Measurements from ENCODE around the gene KIAA1671. TPM values are rescaled to one million over a fixed set of nuclear protein-coding genes. Genes with fewer than 3 reads are reported as not detected.

KIAA1671 gene
- total RNA-seq, 6 experiments from 2014 or later, result 1.3 to 5.0 (median 1.6) TPM

GRCh38 chr22:25147642-25147928, 195.1 kb downstream of the KIAA1671 start:
- peaks cover 25% of the 10 kb centered on the region for H3K9me3 Mint-ChIP-seq
- no peak overlapping the region for H3K4me3 Mint-ChIP-seq
- no peaks in the 10 kb centered on the region for H3K36me3 Mint-ChIP-seq (ENCODE audit: low read depth)
- H3K4me1 Mint-ChIP-seq (ENCODE audit: low read depth), result no peaks in the 10 kb centered on the region
- DNase-seq, result no peak
- no peak for TF ChIP-seq CTCF (IDR thresholded peaks at IDR 0.05)
- H3K27ac Mint-ChIP-seq, result no peak overlapping the region
- peaks cover 2% of the 10 kb centered on the region for H3K27me3 Mint-ChIP-seq (ENCODE audit: insufficient read depth)

GRCh38 chr22:25148149-25148691, 195.7 kb downstream of the KIAA1671 start:
- no peak overlapping the region for H3K27ac Mint-ChIP-seq
- no peak overlapping the region for H3K4me3 Mint-ChIP-seq

GRCh38 chr22:25149014-25149413, 196.5 kb downstream of the KIAA1671 start:
- no peaks in the 10 kb centered on the region for H3K4me1 Mint-ChIP-seq (ENCODE audit: low read depth)
- no peak for TF ChIP-seq CTCF (IDR thresholded peaks at IDR 0.05)
- no peak overlapping the region for H3K27ac Mint-ChIP-seq

More at GRCh38 chr22:25148149-25148691, 195.7 kb downstream of the KIAA1671 start:
- no peaks in the 10 kb centered on the region for H3K4me1 Mint-ChIP-seq (ENCODE audit: low read depth)
- no peaks in the 10 kb centered on the region for H3K36me3 Mint-ChIP-seq (ENCODE audit: low read depth)
- TF ChIP-seq CTCF (IDR thresholded peaks at IDR 0.05), result no peak
- no peak for DNase-seq
- H3K9me3 Mint-ChIP-seq, result peaks cover 30% of the 10 kb centered on the region
- H3K27me3 Mint-ChIP-seq (ENCODE audit: insufficient read depth), result peaks cover 2% of the 10 kb centered on the region

GRCh38 chr22:25153961-25154666, 201.6 kb downstream of the KIAA1671 start:
- no peak overlapping the region for H3K4me3 Mint-ChIP-seq
- H3K27ac Mint-ChIP-seq, result no peak overlapping the region
- TF ChIP-seq CTCF (IDR thresholded peaks at IDR 0.05), result no peak
- peak; percentile 11 for DNase-seq
- peaks cover 1% of the 10 kb centered on the region; the same call in 1 of the 2 replicates for H3K27me3 Mint-ChIP-seq (ENCODE audit: insufficient read depth)
- H3K9me3 Mint-ChIP-seq, result peaks cover 27% of the 10 kb centered on the region
- H3K4me1 Mint-ChIP-seq (ENCODE audit: low read depth), result no peaks in the 10 kb centered on the region
- H3K36me3 Mint-ChIP-seq (ENCODE audit: low read depth), result no peaks in the 10 kb centered on the region

More at GRCh38 chr22:25149014-25149413, 196.5 kb downstream of the KIAA1671 start:
- H3K4me3 Mint-ChIP-seq, result no peak overlapping the region
- peaks cover 30% of the 10 kb centered on the region for H3K9me3 Mint-ChIP-seq
- DNase-seq, result no peak
- peaks cover 2% of the 10 kb centered on the region for H3K27me3 Mint-ChIP-seq (ENCODE audit: insufficient read depth)
- H3K36me3 Mint-ChIP-seq (ENCODE audit: low read depth), result no peaks in the 10 kb centered on the region

- no peaks in the 10 kb centered on the region for H3K36me3 Mint-ChIP-seq (ENCODE audit: low read depth)
- H3K9me3 Mint-ChIP-seq, result peaks cover 23% of the 10 kb centered on the region
- peaks cover 1% of the 10 kb centered on the region; the same call in 1 of the 2 replicates for H3K27me3 Mint-ChIP-seq (ENCODE audit: insufficient read depth)
- TF ChIP-seq CTCF (IDR thresholded peaks at IDR 0.05), result no peak
- DNase-seq, result no peak
- H3K27ac Mint-ChIP-seq, result no peak overlapping the region
- H3K4me3 Mint-ChIP-seq, result no peak overlapping the region
- no peaks in the 10 kb centered on the region for H3K4me1 Mint-ChIP-seq (ENCODE audit: low read depth)
Observed at GRCh38 chr22:25154667-25154999, 202.1 kb downstream of the KIAA1671 start.

Data from HFFc6 (cell line).